ENCODE data around the gene MFAP1.
"Not testable (repeated sequence)": the region's sequence is repeated elsewhere in the genome, so short reads cannot be mapped to it uniquely, and the experiment has no call there.

MFAP1 gene

DNA sequence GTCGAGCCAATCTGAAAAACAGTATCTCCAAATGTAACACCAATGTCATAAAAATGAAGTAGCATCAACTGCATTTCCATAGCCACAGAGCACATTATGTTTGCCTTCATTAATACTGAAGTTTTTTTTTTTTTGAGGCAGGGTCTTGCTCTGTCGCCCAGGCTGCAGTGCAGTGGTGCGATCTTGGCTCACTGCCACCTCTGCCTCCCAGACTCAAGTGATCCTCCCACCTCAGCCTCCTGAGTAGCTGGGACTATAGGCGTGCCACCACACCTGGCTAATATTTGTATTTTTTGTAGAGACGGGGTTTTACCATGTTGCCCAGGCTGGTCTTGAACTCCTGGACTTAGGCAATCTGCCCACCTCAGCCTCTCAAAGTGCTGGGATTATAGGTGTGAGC lies 9.4 kb downstream of the MFAP1 start:
- DNase-seq: not testable (repeated sequence)

DNA sequence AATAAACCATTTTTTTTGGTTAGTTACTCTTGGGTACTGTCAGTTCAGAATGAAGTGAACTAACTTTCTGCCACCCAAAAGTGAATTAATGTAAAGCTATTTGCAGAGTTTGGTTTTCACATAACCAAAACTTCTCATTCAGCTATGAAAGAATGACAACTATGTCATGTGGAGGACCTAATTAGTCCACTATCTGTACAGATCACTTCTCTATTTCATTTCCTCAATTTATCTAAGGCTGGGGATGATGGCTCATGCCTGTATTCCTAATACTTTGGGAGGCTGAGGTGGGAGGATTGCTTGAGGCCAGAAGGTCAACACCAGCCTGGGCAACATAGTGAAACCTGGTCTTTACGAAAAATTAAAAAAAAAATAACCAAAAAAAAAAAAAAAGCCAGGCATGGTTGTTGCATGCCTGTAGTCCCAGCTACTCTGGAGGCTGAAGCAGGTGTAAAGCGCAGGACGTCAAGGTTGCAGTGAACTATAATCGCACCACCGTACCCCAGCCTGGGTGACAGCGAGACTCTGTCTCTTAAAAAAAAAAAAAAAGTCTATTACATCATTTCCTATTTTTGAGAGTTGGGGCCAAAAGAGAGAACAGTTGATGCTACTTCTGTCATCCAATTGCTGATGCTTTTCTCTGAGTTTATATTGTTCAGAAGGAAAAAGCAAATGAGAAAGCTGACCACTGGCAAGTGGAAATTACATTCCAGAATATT lies 15.4 kb downstream of the MFAP1 start:
- DNase-seq: peak; percentile 17

DNA sequence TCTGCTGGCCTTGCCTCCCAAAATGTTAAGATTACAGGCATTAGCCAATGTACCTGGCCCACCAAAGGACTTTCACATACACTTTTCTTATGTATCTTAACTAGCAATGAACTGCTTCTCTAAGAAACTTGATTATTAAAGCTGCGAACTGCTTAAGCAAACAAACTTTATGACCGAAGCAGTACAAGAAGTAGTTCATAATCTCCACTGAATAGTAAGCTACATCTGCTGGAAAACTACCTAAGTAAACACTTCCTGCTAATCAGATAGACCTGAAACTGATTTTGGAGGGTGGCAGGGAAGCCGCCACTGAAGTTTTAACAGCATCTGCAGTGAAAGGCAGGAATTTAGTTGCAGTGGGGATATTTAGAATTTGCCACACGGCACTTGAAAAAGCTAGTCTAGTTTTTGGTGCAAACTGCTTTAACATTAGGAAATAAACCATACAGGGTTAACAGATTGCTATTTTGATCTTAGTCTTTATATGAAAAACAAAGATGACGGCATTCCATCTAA lies 16.0 kb downstream of the MFAP1 start:
- DNase-seq: no peak

DNA sequence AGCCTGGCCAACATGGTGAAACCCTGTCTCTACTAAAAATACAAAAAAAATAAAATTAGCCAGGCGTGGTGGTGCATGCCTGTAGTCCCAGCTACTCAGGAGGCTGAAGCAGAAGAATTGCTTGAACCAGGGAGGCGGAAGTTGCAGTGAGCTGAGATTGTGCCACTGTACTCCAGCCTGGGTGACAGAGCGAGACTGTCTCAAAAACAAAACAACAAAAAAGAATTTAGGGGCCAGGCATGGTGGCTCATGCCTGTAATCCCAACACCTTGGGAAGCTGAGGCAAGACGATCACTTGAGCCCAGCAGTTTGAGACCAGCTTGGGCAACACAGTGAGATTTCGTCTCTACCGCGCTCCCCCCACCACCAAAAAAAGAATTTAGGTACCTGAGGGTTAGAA lies 21.8 kb downstream of the MFAP1 start:
- DNase-seq: not testable (repeated sequence)

DNA sequence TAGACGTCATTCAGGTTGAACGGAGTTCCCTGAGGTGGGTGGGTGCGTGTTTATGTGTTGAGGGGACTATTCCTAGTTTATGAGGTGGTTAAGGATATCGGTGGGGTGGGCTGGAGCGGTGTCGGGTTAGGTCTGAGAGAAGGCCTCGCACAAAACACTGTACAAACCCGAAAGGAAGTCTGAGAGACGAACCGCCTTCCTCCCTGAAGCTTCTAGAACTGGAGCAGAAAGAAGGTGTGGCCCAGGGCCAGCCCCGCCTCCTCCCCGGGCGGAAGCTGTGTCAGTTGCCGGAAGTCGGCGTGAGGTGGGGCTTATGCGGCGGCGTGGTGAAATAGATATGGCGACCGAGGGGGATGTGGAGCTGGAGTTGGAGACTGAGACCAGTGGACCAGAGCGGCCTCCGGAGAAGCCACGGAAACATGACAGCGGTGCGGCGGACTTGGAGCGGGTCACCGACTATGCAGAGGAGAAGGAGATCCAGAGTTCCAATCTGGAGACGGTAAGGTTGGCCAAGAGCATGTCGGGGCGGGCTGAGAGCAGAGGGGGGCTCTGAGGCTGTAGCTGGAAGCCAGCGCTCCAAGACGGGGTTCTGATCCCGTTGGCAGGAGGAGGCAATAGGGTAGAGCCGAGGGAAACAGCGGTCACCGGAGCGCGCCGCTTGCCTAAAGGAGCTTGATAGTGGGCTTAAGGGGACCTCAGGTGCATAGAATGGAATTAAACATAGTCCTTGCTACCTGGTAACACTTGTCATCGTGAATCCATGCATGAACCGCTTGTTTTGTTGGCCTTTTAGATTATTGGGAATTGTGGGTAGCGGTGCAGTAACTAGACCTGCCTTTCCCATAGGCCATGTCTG lies 24.0 kb downstream of the MFAP1 start, which contains the start of gene HYPK:
Gene HYPK, plus strand, starts transcription at position 314 of the 856 bp plus-strand sequence. Its CDS starts 24 bp downstream, at position 338.
- peak; percentile 97 for DNase-seq

DNA sequence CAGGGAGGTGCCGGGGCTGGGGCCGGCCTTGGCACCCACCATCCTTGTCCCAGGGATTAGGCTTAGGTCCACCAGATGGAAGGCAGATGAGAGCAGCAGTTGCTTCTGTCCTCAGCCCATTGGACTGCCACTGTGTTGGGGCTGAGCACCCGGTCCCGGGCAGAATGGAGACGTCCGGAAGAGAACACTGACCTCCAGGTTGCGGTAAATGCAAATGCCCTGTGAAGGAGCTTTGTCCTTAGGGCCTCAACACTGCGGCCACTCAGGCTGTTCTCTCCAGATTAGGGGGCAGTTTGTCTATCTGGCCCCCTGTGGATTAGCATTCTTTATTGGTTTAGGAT lies 24.6 kb downstream of the MFAP1 start, which contains the start of gene SERINC4:
Gene SERINC4, minus strand, starts transcription at position 276 of the 341 bp plus-strand sequence. Its CDS starts 234 bp downstream, at position 42.
- DNase-seq: no peak

DNA sequence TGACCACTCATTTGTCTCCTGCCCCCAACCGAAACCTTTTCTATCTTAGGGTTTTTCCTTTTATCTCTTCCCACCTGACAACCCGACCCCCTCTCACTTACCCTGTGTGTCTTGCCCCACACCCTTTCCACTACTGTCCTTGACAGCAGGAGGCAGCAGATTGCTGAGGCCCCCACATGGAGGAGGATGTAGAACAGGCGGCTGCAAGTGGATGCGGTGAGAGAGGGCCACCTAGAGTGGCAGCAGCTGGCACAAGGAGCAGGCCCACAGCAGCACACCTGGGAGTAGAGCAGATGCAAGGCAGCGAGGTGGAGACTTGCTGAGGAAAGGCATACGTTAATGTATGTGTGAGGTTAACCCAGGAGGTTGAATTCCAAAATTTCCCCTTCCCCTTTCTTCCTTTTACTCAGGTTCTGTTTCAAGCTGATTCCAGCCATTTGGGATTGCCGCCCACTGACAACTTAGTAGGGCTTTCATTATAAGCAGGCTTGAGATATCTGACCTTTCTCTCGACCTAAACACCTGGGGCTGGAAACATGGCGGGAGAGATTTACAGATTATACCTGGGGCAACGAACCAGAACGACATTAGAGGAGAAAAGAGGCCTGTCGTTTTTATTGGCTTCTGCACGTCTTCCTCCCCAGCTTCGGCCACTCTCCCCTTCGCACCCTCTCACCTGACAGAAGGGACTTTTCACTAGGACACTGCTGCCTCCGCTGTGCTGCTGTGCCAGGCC lies 25.1 kb downstream of the MFAP1 start:
- DNase-seq: no peak

DNA sequence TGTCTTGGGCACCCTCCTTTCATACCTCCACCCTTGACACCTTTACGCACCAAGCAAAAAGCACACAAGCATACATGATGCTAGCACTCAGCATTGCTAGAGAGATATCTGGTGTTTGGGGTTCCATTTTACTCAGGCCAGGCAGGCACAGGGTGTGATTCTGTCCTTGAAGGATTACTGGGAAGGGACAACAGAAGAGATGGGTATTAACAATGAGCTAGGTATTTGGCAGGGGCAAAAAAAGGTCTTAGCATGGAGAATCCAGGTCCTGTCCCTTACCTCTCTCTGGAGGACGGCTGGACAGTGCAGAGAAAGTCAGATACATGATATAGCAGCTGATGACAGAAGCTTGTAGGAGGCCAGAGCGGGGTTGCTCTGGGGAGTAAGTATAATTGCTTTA lies 27.9 kb downstream of the MFAP1 start:
- DNase-seq: no peak

DNA sequence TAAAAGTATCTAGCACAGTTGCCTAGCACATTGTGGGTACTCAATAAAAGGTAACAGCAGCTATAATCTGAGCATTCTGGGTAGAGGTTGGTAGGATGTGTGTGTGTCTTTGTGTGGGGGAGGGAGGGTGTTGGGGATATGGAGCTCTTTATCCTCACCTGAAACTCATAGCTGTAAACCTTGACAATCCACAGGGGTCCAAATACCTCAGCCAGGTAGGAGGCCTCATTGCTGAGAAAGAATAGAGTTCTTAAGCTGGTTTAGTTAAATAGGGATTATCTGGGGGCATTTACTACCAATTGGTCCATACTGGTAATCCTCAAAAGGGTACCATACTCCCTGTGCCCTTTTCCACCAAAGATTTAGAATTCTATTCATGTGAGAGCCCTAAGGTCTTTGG lies 28.5 kb downstream of the MFAP1 start:
- no peak for DNase-seq

DNA sequence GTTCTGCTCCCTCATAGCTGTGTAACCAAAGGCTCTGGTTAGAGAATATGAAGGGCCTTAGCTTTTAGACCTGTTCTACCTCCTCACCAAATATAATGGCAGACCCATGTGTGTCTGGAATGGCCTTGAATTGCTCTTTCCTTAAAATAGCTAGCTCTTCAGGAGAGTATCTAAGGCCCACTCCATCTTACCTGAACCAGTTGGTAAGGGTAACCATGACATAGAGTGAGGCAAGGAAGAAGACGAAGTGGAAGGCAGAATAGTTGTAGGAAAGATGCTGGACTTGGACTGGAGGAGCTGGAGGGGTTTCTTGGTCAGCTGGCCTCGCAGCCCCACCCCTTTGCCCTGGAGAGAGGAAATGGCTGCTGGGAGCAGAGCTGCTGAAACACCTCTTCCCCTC lies 29.3 kb downstream of the MFAP1 start:
- no peak for DNase-seq

DNA sequence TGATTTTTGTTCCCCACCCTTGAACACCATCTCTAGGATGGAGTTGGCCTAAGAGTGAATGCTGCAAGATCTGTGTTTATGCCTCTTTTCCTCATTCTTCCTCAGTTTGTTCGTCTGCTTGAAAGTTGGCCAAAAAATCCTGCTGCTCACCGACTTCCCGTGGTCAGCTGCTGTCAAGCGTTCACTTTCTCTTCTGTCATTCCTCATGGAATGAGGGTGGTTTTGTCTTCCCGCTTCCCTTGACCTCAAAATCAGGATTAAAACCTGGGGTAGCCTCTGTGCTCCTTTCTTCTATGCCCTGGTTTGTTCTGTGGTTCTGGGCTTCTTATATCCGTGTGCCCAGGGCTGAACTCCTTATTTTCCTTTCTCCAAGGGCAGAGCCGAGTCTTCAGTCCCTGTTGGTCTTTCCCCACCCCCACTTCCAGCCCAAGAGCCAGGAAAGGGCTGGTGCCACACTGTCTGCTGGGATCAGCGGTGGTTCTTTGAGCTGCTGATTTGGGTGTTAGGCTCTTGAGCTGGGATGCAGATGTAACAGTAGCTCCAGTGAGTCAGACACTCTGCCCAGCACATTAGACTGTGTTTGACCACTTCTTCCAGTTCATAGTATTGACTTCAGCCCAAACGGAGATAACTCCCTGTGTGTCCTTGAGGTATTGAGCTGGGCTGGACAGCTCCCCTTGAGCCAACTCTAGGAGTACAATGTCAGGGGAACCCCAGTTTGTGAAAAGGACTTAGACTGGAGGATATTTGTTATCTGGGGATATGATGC lies 30.0 kb downstream of the MFAP1 start:
- DNase-seq: no peak

DNA sequence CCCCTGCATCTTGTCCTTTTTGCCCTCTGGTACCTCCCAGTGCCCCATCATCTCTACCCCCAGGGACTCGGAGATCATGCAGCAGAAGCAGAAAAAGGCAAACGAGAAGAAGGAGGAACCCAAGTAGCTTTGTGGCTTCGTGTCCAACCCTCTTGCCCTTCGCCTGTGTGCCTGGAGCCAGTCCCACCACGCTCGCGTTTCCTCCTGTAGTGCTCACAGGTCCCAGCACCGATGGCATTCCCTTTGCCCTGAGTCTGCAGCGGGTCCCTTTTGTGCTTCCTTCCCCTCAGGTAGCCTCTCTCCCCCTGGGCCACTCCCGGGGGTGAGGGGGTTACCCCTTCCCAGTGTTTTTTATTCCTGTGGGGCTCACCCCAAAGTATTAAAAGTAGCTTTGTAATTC lies 30.8 kb downstream of the MFAP1 start:
- no peak for DNase-seq

DNA sequence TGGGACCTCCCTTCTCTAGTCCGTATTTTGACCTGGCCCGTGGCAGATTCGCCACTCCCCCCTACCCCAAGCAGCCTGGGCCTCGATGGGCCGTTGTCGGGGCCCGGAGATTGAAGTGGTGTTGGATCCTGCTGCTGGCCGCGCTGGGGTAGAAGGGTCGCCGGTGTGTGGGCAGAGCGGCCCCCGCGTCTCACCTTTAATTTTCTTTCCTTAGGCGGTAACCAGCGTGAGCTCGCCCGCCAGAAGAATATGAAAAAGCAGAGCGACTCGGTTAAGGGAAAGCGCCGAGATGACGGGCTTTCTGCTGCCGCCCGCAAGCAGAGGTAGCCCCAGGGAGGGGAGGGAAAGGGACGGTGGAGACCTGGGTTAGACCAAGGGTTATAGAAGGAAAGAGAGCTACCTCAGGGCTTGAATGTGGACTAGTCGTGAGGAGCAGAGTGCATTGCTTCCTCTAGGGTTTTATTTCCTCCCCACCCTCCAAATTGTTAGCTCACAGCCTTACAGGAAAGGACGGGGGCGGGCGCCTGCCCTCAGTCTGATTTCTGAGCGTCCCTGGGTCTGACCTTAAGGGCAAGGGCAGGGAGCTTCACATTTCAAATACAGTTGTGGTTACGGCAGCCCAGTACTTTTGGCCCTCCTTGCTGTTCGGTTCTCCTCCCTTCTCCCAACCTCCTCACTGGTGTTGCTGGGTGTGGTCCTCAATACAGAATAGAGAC lies 31.6 kb downstream of the MFAP1 start:
- peak; percentile 74 for DNase-seq

DNA sequence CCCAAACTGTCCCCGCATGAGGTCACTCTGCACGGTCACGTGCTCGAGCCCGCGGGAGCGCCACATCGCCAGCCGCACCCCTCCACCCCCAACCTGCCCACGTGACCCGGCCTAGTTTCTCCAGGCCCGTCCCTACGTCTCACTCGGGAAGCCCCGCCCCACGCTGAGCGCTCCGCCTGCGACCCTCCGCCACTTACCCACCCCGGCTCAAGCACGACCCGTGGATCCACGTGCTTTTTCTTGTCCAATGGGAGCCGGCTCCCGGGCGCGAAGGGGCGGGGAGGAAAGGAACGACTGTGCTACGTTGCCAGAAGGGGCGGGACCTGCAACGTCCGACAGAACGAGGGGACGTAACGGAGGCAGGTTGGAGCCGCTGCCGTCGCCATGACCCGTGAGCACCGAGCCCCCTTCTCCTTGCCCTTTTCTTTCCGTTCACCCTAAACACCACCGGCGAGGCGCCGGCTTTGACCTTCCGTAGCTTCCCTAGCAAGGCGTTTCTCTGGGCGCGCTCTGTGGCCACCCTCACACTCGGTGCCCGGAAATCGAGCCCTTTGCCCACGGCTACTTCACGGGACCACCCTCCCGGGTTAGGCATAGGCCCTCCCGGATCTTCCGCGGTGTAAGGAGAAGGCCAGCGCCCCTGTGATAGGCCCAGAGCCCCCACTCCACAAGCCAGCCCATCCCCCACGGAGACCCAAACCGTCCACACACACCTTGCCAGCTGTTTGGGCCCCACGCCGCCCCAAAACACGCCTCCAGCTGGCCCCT lies 32.3 kb downstream of the MFAP1 start, which contains the start of gene SERF2:
Gene SERF2, plus strand, starts transcription at position 328 of the 768 bp plus-strand sequence. Its CDS starts 57 bp downstream, at position 385.
- peak; percentile 100 for DNase-seq

DNA sequence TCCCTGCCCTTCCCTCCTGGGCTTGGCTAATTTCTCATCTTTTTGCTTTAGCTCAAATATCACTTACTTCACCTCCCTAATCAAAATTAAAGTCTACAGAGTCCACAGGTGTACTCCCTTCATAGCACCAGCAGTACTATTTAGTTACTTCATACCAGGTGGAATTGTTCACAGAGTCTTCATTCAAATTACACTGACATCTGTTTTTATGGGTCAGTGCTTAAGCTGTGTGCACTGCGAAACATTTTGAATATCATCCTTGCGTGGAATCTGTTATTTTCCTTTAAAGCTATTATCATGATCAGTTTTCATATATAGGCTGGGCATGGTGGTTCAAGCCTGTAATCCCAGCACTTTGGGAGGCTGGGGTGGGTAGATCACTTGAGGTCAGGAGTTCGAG lies 35.1 kb downstream of the MFAP1 start:
- DNase-seq: no peak

DNA sequence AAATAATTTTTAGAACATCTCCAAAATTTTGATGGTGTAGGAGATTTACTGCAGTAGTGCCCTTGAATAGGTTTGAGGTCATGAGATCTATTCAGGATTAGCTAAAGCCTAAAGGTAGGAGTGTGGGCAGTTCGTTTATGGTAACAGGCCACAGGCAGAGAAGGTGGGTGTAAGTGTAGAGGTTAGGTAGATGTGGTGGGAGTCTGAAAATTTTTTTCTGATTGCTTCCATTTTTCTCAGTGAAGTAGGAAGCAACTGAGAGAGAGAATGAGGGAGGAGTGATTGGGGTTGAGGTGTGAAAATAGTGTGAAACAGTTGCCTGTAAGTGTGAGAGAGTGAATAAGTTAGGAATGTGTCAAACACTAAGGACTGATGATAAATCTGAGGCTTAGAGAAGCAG lies 45.5 kb downstream of the MFAP1 start:
- DNase-seq: no peak

DNA sequence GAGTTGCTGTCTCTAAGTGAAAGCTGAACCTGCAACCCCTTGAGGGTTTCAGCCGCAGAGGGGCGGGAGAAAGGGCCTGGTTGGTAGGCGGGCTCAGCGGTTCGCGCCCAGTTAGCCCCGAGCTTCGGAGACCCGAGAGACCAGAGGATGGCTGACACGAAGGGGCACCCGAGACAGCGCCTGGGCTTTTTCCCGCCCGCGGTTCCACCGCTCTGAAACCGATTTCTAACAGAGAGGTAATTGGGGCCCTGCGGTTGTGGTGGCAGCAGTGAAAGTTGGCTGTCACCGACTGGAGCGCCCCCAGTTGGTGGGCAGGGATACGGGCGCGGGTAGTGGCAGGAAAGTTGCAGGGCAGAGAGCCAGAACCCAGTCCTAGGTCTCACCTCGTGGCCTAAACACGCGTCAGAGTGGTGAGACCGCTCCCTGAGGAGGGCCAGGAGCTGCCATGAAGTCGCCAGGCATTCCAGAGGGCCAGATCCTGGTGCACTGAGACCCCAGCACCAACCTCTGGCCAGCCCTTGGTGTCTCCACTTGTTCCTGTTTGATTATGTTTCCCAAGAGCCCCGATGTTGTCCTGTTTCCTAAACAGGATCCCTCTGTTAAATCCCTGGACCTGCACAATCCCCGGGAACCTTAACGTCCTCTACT lies 47.1 kb downstream of the MFAP1 start:
- peak; percentile 93 for DNase-seq

DNA sequence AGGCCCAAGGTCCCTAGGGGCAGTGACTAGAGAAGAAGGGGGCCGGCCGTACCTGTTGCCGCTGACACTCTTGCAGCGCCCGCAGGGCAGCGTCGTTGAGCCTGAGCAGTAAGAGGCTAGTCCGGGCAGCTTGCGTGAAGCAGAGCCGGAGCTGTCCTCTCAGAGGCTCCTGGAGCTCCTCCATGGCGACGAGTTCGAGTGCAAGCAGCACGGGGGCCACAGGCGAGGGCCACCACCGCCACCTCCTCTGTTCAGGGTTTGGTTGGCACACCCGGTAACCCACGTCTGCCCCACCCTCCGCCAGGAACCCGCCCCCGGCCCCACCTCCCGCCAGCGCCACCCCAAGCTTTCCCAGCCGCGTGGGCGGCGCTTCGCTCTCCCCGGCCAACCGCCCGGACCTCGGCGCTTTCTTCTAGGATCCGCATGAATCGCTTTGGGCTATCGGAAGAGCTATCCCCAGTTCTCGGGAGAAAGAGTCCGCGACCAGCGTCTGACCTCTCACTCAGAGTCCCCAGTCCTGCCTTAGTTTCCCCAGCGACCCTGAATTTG lies 47.7 kb downstream of the MFAP1 start, which contains the start of gene ELL3:
Gene ELL3, minus strand, starts transcription at position 249 of the 549 bp plus-strand sequence. Its CDS starts 65 bp downstream, at position 184.
- DNase-seq: peak; percentile 91

DNA sequence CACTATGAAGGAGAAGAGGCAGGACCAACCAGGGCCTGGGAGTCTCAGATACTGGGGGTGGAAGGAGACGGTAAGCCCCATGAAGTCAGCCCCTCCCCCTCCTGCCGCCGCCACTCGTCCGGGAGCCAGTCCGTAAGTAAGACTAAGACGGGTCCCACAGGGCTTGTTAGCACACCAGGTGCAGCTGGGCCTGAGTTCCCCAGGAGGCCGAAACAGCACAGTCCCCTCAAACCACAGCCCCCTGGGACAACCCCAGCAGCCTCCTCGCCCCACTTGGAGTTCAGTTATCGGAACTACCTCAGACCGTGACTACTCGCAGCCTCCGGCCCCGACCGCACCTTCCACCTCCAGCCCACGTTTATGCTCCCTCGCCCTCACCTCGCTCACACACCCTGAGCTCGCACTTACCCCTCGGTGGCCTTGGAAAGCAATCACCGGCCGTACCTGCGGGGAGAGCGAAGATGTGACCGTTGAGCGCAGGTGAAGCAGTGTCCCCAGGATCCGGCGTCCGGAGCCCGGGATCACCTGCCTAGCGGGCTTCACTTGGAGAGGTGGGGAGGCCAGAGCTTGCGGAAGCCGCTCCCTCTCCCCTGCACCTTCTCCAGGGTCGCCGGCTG lies 48.3 kb downstream of the MFAP1 start:
- no peak for DNase-seq
